Activated CD4-positive, alpha-beta T cell treated with anti-CD3 and anti-CD28 coated beads, Interleukin-2, Interleukin-4, amounts not matched to agents 100 ng/mL and 50 ng/mL, durations not matched to agents 16 hours and 8 hours (primary cell): Measurements from ENCODE around the gene DYNC2H1.

Experiments
- DNase-seq: peaks from one replicate; pipeline ENCODE4 v3.0.0-alpha.2; 2020; ENCODE audit warnings: low spot score

Gene DYNC2H1, protein sequence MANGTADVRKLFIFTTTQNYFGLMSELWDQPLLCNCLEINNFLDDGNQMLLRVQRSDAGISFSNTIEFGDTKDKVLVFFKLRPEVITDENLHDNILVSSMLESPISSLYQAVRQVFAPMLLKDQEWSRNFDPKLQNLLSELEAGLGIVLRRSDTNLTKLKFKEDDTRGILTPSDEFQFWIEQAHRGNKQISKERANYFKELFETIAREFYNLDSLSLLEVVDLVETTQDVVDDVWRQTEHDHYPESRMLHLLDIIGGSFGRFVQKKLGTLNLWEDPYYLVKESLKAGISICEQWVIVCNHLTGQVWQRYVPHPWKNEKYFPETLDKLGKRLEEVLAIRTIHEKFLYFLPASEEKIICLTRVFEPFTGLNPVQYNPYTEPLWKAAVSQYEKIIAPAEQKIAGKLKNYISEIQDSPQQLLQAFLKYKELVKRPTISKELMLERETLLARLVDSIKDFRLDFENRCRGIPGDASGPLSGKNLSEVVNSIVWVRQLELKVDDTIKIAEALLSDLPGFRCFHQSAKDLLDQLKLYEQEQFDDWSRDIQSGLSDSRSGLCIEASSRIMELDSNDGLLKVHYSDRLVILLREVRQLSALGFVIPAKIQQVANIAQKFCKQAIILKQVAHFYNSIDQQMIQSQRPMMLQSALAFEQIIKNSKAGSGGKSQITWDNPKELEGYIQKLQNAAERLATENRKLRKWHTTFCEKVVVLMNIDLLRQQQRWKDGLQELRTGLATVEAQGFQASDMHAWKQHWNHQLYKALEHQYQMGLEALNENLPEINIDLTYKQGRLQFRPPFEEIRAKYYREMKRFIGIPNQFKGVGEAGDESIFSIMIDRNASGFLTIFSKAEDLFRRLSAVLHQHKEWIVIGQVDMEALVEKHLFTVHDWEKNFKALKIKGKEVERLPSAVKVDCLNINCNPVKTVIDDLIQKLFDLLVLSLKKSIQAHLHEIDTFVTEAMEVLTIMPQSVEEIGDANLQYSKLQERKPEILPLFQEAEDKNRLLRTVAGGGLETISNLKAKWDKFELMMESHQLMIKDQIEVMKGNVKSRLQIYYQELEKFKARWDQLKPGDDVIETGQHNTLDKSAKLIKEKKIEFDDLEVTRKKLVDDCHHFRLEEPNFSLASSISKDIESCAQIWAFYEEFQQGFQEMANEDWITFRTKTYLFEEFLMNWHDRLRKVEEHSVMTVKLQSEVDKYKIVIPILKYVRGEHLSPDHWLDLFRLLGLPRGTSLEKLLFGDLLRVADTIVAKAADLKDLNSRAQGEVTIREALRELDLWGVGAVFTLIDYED (N-terminal part only)

DNA sequence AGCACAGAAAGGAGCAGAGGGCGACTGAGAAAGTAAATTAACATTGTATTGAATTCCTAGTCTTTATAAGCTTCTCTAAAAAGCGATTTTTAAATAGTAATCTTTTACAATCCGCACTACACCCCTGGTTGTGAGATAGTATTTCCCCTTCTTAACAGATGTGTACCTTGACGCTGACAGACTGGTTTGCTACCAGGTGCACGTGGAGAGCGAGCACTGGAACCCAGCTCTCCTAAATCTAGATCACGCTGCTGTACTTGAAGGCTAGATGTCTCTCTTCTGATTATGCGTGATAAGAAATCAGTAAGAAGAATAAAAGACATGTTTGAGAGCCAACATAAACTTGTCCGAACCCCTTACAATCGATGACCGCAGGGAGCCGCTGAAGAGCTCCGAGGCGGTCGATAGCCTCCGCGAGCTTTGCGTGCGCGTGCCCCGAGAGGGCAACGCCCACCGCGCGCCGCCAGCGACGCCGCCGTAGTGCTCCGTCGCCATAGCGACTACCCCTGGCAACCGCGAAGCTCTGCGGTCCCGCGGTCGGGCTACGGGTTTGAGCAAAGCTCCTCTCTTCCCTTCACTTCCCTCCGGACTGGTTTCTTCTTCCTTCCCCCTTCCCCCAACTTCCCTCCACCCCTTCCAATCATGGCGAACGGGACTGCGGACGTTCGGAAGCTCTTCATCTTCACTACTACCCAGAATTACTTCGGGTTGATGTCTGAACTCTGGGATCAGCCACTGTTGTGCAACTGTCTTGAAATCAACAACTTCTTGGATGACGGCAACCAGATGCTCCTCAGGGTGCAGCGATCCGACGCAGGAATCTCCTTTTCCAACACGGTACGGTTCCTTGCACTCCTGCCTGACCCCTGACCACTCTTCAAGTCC is at the start of gene DYNC2H1:
TSS of gene DYNC2H1 (plus strand) at position 494 of the 885 bp plus-strand sequence. CDS start at position 643, 149 bp downstream.
- peak; percentile 93 for DNase-seq

GRCh38 chr11:103061656-103062055 is 47.6 kb upstream of the DYNC2H1 start:
- DNase-seq: no peak

- no peak for DNase-seq
Measured at GRCh38 chr11:103067118-103067517, 42.1 kb upstream of the DYNC2H1 start.

- DNase-seq: no peak
Measured at GRCh38 chr11:103069367-103069766, 39.9 kb upstream of the DYNC2H1 start.

- no peak for DNase-seq
Measured at GRCh38 chr11:103070142-103070541, 39.1 kb upstream of the DYNC2H1 start.

- no peak for DNase-seq
Measured at GRCh38 chr11:103071008-103071407, 38.2 kb upstream of the DYNC2H1 start.

GRCh38 chr11:103076361-103076760 is 32.9 kb upstream of the DYNC2H1 start:
- no peak for DNase-seq

GRCh38 chr11:103077554-103077953 is 31.7 kb upstream of the DYNC2H1 start:
- DNase-seq: no peak

DNA sequence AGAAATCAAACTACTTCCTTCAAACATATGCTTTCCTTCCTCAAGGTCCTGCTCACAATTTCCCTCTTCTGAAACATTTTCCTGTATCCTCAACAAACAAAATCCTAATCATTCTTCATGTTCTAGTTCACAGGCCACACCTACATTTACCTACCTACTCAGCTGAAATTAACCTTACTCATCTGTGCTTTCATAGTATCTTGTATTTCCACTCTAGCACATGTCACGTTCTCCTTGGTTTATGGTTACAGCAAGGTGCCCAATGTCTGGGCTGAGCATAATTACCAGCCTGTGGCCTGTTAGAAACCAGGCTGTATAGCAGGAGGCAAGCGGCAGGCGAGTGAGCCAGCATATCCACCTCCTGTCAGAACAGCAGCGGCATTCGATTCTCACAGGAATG is 30.5 kb upstream of the DYNC2H1 start:
- DNase-seq: no peak

- DNase-seq: no peak
Measured at GRCh38 chr11:103079833-103080232, 29.4 kb upstream of the DYNC2H1 start.

- DNase-seq: no peak
Measured at GRCh38 chr11:103085758-103086365, 23.4 kb upstream of the DYNC2H1 start.

GRCh38 chr11:103086461-103086860 is 22.8 kb upstream of the DYNC2H1 start:
- DNase-seq: no peak

DNA sequence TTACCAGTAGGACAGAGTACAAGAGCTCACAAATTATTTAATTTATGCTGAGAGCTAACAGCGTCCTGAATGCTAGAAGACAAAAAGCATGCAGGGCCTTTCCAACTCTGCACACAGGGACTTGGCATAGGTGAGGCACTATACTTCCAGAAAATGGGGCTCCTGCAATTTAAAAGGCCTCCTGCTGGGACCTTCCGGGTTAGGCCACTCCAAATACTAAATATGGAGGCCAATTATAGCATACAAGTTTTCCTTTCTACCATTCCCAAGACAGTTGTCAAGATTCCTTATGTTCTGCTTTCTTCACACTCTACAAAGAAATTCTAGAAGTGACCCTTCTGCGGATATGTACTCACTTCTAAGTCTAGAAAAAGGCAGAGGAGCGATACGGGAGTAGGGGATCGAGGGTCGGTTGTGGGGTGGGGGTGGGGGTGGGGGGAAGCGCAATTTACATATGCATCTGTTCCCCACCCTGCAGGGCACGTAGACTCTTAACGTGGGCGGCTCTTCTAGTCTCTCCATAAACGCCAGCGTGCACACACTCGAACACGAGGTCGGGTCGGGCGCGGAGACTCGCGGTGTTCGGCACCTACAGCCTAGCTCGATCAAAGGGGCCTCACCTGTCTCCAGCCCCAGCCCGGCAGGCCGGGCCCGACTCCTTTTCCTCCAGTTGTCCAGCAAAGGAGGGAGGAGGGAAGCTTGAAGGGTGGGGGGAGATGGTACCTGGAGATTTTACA is 18.0 kb upstream of the DYNC2H1 start:
- DNase-seq: peak; percentile 47

DNA sequence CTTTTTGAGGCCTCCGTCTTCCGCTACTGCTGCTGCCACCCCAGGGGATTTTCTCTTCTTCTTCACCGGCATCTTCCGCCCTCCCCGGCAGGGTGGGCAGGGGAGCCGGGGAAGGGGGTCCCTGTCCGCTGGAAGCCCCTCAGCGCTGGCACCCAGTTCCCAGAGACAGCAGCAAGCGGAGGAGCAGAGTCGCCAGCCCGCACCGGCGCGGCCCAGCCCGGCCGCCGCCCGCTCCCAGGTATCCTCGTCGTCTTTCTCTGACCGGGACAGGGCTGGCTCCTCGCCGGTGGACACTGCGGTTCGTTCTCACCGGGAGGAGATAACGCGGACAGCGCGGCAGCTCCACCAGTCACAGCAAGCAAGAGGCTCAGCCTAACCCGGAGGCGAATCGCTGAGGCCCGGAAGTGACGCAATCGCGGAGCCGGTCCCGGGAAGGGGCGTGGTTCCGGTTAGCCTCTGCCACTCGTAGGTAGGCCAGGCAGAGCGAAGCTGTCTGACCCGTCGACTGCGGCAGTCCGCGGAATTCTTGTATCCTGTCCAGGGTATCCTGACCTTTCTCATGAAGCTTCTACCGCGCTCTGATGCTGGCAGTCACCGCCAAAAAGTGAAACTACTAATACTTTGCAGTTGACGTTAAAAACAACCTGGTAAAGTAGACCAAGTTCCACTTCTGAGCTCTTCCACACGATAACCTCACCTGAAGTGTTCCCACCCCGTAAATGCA is 17.3 kb upstream of the DYNC2H1 start, which contains the start of gene DCUN1D5:
TSS of gene DCUN1D5 (minus strand) at position 360 of the 724 bp plus-strand sequence. CDS start at position 72, 288 bp downstream.
- peak; percentile 96 for DNase-seq

- DNase-seq: no peak
Measured at GRCh38 chr11:103097279-103097678, 11.9 kb upstream of the DYNC2H1 start.

GRCh38 chr11:103109818-103110388 is 677 bp downstream of the DYNC2H1 start:
- DNase-seq: no peak

DNA sequence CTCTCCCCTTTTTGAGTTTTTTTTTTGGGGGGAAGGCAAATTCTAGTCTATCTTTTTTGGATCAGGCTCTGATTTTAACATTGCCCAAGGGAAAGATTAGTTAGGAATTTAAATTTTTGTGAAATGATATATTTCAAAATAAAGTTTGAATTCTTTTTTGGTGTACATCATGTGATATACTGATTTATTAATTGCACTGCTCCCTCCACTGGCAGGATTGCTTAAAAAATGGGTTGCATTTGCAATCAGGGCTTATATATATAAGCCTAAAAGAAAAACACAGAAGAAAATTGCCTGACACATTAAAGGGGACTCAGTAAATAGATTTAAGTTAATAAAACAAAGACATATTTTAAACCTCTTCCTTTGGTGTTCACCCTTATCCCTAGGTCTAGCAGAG is 1.2 kb downstream of the DYNC2H1 start:
- DNase-seq: no peak

DNA sequence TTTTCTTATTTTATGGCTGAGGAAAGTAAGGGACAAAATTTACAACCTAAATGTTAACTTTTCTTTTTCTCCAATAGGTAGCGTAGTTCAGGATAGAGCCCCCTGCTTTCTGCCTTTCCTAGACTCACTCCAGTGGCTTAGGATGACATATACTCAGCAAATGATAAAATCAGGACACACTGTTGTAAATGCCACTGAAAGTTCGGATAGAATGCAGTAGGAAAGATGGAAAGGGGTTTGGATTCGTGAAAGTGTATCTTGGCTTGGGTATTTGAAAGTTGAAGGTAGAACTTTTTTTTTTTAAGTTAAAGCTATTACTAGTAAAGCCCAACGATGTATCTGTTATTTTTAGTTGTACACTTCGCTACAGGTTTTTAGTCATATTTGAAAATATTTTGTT is 2.2 kb downstream of the DYNC2H1 start:
- DNase-seq: no peak

GRCh38 chr11:103112364-103112763 is 3.1 kb downstream of the DYNC2H1 start:
- DNase-seq: no peak
